Astrocyte (in vitro differentiated cells and primary cell): Measurements from ENCODE around the gene TMEM17. TPM values are rescaled to one million over a fixed set of nuclear protein-coding genes. Genes with fewer than 3 reads are reported as not detected.
A peak's percentile ranks its signal among the peaks of the same experiment; 100 is the strongest.

ENCODE experiments used
- DNase-seq: peaks from one replicate; pipeline ENCODE4 v3.0.0-alpha.2; 2010; ENCODE audit warnings: low read depth
- FAIRE-seq: peaks from 2 replicates; lab custom pipeline; 2011; peaks lifted over from hg19 to GRCh38; lab: Jason Lieb, UNC
- H2AFZ ChIP-seq: 2 replicates; pipeline ENCODE4 v1.6.0; 2012; ENCODE audit warnings: low read depth, low read length, inconsistent platforms
- H3K27ac ChIP-seq: 2 replicates; pipeline ENCODE4 v1.5.1; 2011; ENCODE audit warnings: low read depth, low read length, inconsistent platforms
- H3K27me3 ChIP-seq: 2 replicates; pipeline ENCODE4 v1.6.0; 2011; ENCODE audit warnings: low read length, inconsistent platforms; ENCODE audit not compliant: insufficient read depth
- H3K36me3 ChIP-seq: 2 replicates; pipeline ENCODE4 v1.5.1; 2011; ENCODE audit warnings: low read length, inconsistent platforms; ENCODE audit not compliant: insufficient read depth
- H3K4me1 ChIP-seq: 2 replicates; pipeline ENCODE4 v1.5.1; 2011; ENCODE audit warnings: low read length, inconsistent platforms; ENCODE audit not compliant: insufficient read depth
- H3K4me2 ChIP-seq: 2 replicates; pipeline ENCODE4 v1.6.0; 2012; ENCODE audit warnings: low read length, inconsistent platforms
- H3K4me3 ChIP-seq: 2 replicates; pipeline ENCODE4 v1.5.1; 2011; ENCODE audit warnings: low read depth, mild to moderate bottlenecking, low read length, inconsistent platforms; ENCODE audit not compliant: insufficient read depth
- H3K79me2 ChIP-seq: 2 replicates; pipeline ENCODE4 v1.6.0; 2012; ENCODE audit warnings: mild to moderate bottlenecking, low read length, inconsistent platforms; ENCODE audit not compliant: insufficient read depth
- H3K9ac ChIP-seq: 2 replicates; pipeline ENCODE4 v1.6.0; 2012; ENCODE audit warnings: mild to moderate bottlenecking, low read length, inconsistent platforms
- H3K9me3 ChIP-seq: 2 replicates; pipeline ENCODE4 v1.5.1; 2012; ENCODE audit warnings: low read depth, mild to moderate bottlenecking, low read length, inconsistent platforms; ENCODE audit not compliant: insufficient read depth
- H4K20me1 ChIP-seq: 2 replicates; pipeline ENCODE4 v1.6.0; 2012; ENCODE audit warnings: low read length, inconsistent platforms; ENCODE audit not compliant: insufficient read depth
- H3K27ac Mint-ChIP-seq: one replicate; pipeline ENCODE4 v1.8.0; 2021; ENCODE audit warnings: mild to moderate bottlenecking, mixed read lengths; ENCODE audit not compliant: unreplicated experiment
- H3K27me3 Mint-ChIP-seq: one replicate; pipeline ENCODE4 v1.8.0; 2021; ENCODE audit warnings: low read depth, mixed read lengths; ENCODE audit not compliant: unreplicated experiment
- H3K36me3 Mint-ChIP-seq: one replicate; pipeline ENCODE4 v1.8.0; 2021; ENCODE audit warnings: low read depth, mixed read lengths; ENCODE audit not compliant: unreplicated experiment
- H3K4me1 Mint-ChIP-seq: one replicate; pipeline ENCODE4 v1.8.0; 2021; ENCODE audit warnings: low read depth, mixed read lengths; ENCODE audit not compliant: unreplicated experiment
- H3K4me3 Mint-ChIP-seq: one replicate; pipeline ENCODE4 v1.8.0; 2021; ENCODE audit warnings: mild to moderate bottlenecking, moderate library complexity, mixed read lengths; ENCODE audit not compliant: unreplicated experiment
- H3K9me3 Mint-ChIP-seq: one replicate; pipeline ENCODE4 v1.8.0; 2021; ENCODE audit warnings: mild to moderate bottlenecking, mixed read lengths; ENCODE audit not compliant: unreplicated experiment
- CTCF ChIP-seq: IDR thresholded peaks from 2 replicates; pipeline ENCODE4 v1.5.1; 2011; ENCODE audit warnings: low read depth, mild to moderate bottlenecking, inconsistent platforms, low read length, moderate library complexity; ENCODE audit not compliant: insufficient read depth
- EZH2 ChIP-seq: IDR thresholded peaks from 2 replicates; pipeline ENCODE4 v1.6.1; 2012; ENCODE audit warnings: mild to moderate bottlenecking, low read length, inconsistent platforms; ENCODE audit not compliant: insufficient read depth
- total RNA-seq: library from RNA; stranded (reverse); gene quantifications from 2 replicates; pipeline ENCODE4 v1.2.1, GENCODE V29; 2021

TMEM17 gene
- total RNA-seq, 1 donor from 2014 or later: 2.7 TPM

DNA sequence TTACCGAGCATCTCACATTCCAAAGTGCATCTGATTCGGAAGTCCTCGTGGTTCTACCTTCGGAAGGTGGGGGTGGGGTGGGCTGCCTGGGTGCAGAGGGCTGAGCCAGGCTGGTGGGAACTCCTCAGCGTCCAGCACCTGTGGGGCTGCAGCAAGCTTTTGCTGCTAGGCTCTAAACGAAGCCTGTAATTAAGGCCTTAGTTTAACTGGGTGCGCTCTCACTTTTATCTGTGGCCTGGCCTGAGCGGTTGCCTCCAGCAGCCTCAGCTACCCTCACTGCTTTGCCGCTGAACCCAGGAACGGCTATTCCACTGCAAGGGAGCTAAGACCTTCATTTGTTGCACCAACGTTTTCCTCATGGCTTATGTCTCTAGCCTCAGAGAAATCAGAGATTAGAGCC, 48.4 kb downstream of the TMEM17 start:
- Mint-ChIP-seq H3K9me3 (no peaks in the 10 kb centered on the region), H3K27ac (no peak overlapping the region), H3K4me1 (no peaks in the 10 kb centered on the region), H3K27me3 (peaks cover 9% of the 10 kb centered on the region), H3K36me3 (no peaks in the 10 kb centered on the region), H3K4me3 (peak overlapping the region; percentile 71)
- H3K4me1 ChIP-seq: peaks cover 9% of the 10 kb centered on the region
- H3K27me3 ChIP-seq: no peaks in the 10 kb centered on the region
- no peak for FAIRE-seq
- H3K4me3 ChIP-seq: peak overlapping the region; percentile 59
- peak overlapping the region; percentile 96 for H2AFZ ChIP-seq
- H3K9me3 ChIP-seq: no peaks in the 10 kb centered on the region
- no peak for DNase-seq
- H3K4me2 ChIP-seq: peak overlapping the region; percentile 96
- TF ChIP-seq CTCF: no peak
- TF ChIP-seq EZH2: no peak
- no peaks in the 10 kb centered on the region for H4K20me1 ChIP-seq
- H3K9ac ChIP-seq: peak overlapping the region; percentile 87
- peak overlapping the region; percentile 75 for H3K27ac ChIP-seq
- H3K79me2 ChIP-seq: no peaks in the 10 kb centered on the region
- no peaks in the 10 kb centered on the region for H3K36me3 ChIP-seq

- H3K4me2 ChIP-seq: peak overlapping the region; percentile 96
- no peaks in the 10 kb centered on the region for H3K27me3 ChIP-seq
- H3K27ac ChIP-seq: peak overlapping the region; percentile 75
- Mint-ChIP-seq H3K4me1 (no peaks in the 10 kb centered on the region), H3K27ac (no peak overlapping the region), H3K27me3 (peaks cover 8% of the 10 kb centered on the region), H3K4me3 (peak overlapping the region; percentile 71), H3K9me3 (no peaks in the 10 kb centered on the region), H3K36me3 (no peaks in the 10 kb centered on the region)
- no peaks in the 10 kb centered on the region for H3K79me2 ChIP-seq
- peak overlapping the region; percentile 96 for H2AFZ ChIP-seq
- no peaks in the 10 kb centered on the region for H3K36me3 ChIP-seq
- H4K20me1 ChIP-seq: no peaks in the 10 kb centered on the region
- H3K9ac ChIP-seq: peak overlapping the region; percentile 87
- H3K4me1 ChIP-seq: peaks cover 9% of the 10 kb centered on the region
- FAIRE-seq (no peak), DNase-seq (peak; percentile 63)
- peak overlapping the region; percentile 59 for H3K4me3 ChIP-seq
- TF ChIP-seq CTCF (peak; percentile 43), EZH2 (no peak)
- no peaks in the 10 kb centered on the region for H3K9me3 ChIP-seq
These were observed 49.1 kb downstream of the TMEM17 start for GRCh38 chr2:62456721-62457539.
